ENCODE results near the gene PSMC3IP.

GRCh38 chr17:42529061-42529460 lies 48.5 kb downstream of the PSMC3IP start:
- TF ChIP-seq EP300 (IDR thresholded peaks at IDR 0.05): no peak
- TF ChIP-seq, protein P1, sequence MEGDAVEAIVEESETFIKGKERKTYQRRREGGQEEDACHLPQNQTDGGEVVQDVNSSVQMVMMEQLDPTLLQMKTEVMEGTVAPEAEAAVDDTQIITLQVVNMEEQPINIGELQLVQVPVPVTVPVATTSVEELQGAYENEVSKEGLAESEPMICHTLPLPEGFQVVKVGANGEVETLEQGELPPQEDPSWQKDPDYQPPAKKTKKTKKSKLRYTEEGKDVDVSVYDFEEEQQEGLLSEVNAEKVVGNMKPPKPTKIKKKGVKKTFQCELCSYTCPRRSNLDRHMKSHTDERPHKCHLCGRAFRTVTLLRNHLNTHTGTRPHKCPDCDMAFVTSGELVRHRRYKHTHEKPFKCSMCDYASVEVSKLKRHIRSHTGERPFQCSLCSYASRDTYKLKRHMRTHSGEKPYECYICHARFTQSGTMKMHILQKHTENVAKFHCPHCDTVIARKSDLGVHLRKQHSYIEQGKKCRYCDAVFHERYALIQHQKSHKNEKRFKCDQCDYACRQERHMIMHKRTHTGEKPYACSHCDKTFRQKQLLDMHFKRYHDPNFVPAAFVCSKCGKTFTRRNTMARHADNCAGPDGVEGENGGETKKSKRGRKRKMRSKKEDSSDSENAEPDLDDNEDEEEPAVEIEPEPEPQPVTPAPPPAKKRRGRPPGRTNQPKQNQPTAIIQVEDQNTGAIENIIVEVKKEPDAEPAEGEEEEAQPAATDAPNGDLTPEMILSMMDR (IDR thresholded peaks at IDR 0.05): no peak
- TF ChIP-seq POLR2A (IDR thresholded peaks at IDR 0.05): no peak

Data from suprapubic skin (tissue), 3 donors.